T1000 (cell line): Measurements from ENCODE around the gene PPL.
"Not testable (repeated sequence)": the region's sequence is repeated elsewhere in the genome, so short reads cannot be mapped to it uniquely, and the experiment has no call there.

Source experiments
- DNase-seq: peaks from one replicate; lab custom pipeline; 2025; ENCODE audit warnings: mixed read lengths; lab: John Stamatoyannopoulos, UW

PPL gene

GRCh38 chr16:4957720-4958509, 21.0 kb upstream of the PPL start, which contains the start of gene SEC14L5:
SEC14L5 (plus strand) TSS chr16:4958330; CDS start chr16:4959324, 994 bp downstream.
- DNase-seq = peak; percentile 96

- no peak for DNase-seq
These were observed 20.4 kb upstream of the PPL start for GRCh38 chr16:4957420-4957719.

DNA sequence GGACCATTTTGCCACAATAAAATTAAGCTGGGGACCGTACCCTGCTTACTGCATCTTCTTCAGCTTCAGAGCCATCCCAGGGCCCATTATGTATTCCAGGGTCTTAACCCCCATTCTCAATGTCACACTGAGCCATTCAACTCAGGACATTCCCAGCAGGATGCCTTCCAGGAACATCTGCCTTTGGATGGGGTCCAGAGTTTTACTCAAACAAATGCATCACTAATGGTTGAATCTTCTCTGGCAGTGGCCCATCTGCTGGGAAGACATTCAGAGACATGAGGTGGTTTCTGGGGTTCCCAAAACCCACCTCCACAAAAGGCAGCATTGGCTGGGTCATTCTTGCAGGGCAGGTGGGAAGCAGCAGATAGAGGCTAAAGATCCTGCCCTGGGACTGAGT, 17.8 kb upstream of the PPL start:
- no peak for DNase-seq

DNA sequence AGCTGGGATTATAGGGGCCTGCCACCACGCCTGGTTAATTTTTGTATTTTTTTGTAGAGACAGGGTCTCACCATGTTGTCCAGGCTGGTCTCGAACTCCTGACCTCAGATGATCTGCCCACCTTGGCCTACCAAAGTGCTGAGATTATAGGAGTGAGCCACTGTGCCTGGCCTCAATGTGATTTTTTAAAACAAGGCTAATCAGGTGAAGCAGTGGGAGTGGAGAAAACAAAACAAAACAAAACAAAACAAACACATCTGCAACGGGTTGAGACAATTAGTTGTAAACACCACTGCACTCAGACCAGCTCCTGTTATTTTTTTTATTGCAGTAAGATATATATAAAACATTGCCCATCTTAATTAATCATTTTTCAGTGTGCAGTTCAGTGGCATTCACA, 14.6 kb upstream of the PPL start:
- not testable (repeated sequence) for DNase-seq

- no peak for DNase-seq
These were observed 13.0 kb upstream of the PPL start for GRCh38 chr16:4949986-4950385.

DNA sequence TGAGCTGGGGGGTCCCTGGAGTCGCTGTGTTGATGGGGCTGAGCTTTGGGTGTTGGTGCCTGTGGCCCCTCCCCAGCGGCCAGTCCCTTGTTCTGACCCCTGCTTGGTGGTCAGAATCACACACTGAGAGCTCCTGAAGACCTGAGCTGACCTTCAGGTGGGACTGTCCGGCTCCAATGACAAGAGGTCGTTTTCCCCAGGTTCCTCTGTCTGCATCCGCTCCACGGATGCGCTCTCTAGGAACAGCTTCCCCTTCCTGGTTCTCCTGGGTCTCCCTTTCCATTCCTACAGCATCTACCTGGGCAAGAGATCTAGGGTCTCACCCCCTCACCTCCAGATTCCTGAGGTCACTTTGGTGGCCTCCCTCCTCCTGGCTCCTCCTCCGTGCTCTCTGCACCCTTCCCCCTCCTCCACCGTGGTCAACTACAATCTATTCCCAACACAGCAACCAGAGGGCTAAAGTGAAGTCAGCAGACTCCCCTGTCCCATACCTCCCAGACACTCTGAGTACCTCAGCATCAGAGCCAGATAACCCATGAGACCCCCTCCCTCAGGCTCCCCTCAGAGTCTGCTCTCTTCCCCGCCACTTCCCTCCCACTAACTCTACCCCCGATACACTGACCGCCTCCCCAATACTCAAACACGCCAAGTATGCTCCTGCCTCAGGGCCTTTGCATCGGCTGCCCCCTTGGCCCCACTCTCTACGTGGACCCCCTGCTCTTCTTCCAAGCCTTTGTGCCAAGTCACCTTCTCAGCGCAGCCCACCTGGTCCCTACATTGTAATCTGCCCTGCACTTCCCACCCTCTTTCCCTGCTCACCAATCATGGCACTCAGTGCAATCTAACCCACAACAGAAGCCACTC, 12.2 kb upstream of the PPL start:
- DNase-seq = no peak

DNA sequence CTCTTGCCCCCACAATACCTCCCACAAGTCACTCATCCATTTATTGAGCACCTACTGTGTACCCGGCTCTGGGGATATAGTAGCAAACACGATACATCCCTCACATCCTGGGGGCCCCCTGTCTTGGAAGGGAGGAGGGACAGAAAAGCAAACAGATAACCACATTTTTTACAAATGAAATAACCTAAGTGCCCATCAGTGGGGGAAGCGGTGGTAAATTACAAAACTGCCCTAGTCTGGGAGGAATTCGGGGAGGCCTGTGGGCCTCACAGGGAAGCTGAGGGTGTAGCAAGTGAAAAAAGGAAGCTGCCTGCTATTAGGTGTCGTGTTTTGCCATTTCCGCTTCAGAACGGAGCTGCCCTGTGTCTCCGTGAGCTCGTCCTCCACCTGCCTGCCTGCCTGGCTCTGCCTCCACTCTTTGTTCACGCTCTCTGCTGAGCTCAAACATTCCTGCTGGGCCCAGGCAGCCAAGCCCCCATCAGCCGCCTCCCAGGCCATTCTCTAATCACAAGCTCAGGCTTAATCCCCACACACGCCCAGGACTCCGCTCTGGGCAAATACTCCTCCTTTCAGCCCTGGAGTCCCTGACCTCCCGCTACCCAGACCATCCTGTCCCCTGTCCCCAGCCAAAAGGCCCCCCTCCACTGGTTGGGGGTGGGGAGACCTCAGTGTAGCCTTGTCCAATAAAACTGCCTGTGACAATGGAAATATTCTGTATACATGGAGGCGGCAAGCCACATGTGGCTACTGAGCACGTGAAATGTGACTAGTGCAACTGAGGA, 11.0 kb upstream of the PPL start:
- DNase-seq = no peak

GRCh38 chr16:4946917-4947316, 10.0 kb upstream of the PPL start:
- no peak for DNase-seq

- peak; percentile 77 for DNase-seq
These were observed 8.9 kb upstream of the PPL start for GRCh38 chr16:4945560-4946502.

GRCh38 chr16:4944333-4945281, 7.7 kb upstream of the PPL start:
- DNase-seq = peak; percentile 98

DNA sequence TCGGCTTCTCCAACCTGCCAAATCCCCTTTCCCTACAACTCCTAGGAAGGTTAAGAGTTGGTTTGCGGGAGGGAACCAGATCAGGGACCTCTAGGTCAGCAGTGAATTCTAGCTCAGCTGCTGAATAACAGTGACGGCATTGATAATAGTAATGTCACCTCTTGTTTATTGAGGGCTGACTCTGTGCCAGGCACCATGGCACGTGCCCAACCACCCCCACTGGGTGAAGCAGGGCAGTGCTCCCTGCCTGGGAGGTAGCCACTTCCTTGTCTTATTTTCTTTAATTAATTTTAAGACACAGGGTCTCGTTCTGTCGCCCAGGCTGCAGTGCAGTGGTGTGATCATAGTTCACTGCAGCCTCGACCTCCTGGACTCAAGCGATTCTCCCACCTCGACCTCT, 5.5 kb upstream of the PPL start:
- DNase-seq = no peak

- DNase-seq = no peak
These were observed 3.8 kb upstream of the PPL start for GRCh38 chr16:4940719-4941118.

GRCh38 chr16:4938683-4939030, 1.7 kb upstream of the PPL start:
- no peak for DNase-seq

- DNase-seq = no peak
These were observed 1.1 kb upstream of the PPL start for GRCh38 chr16:4937782-4938682.

DNA sequence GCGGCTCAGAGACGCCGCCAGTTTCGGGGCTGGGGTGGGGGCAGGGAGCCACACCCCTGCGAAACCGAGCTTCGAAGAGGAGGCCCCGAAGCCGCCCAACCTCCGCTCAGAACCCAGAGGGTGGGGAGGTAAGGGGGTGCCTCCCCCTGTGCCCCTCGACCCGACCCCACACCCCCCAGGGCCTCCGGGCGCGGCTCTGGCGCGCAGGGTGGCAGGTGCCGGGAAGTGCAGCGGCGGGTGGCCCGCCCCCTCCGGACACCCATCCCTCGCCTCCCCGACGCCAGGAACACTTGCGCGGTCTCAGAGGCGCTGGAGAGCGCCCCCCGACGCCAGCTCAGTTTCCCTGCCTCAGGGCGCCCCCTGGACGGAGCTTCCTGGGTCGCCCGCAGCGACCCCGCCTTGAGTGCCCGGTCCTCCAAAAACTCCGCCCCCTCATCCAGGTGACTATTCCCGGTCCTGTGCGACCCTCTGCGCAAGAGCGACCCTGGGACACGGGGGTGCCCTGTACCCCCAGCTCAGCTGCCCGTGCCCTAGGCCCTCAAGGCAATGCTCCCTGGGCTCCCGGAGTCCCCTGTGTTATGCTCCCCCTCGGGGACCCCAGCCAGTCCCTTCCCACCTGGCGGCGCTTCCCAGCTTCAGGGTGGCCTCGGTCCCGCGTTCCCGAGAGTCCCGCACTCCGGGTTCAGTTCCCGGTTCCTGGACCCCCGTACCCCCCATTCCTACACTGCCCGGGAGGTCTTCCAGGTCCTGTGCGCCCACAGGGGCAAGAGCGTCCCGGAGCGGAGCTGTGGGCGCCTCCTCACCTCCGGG, 562 bp downstream of the PPL start:
- DNase-seq = no peak

- DNase-seq = peak; percentile 41
These were observed 1.6 kb downstream of the PPL start for GRCh38 chr16:4935241-4935855.

DNA sequence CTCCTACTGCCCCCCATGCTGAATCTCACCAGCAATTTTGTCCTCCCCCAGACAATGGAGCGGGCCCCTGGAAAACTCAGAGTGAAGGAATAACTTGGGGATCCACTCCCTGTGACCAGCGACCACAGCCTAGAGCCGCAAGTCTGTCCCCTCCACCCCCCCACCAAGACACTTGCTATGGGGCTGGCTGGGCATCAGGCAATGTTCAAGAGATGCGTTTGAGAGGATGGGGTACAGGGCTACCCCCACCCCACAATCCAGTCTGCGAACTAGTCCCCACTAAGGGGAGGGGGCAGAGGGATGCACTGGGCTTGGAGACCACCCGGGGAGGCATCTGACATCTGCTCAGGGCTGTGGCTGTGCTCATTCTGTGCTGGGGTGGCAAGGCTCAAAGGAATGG, 2.4 kb downstream of the PPL start:
- DNase-seq = no peak

DNA sequence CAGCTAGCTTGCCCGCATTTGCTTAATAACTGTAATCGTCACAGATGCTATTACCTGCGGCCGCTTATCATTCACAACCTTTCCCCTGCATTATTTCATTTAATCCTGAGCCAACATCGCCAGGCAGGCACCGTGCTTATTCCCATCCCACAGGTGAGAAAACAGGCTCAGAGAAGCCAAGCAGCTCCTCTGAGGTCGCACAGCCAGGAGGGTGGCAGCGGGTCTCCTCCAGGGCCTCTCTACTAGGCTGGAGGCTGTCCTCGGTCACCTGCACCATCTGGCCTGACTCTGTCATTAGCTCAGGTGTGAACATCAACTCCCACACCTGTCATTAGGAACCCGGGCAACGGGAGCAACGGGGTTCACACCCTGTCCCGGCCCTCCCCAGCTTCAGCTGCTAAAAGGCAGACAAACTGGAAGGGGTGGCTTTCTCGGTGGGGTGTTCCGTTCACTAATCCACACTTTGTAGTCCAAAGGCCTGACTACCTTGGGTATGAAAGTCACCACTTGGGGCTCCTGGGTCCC, 3.0 kb downstream of the PPL start:
- DNase-seq = no peak
